ENCODE data around the gene NFIA.

Gene NFIA

GRCh38 chr1:61220536-61220935, 138.2 kb downstream of the NFIA start:
- TF ChIP-seq NFIC (IDR thresholded peaks at IDR 0.05) (no peak), REST (IDR thresholded peaks at IDR 0.05; ENCODE audit: low read depth) (no peak), EGR1 (IDR thresholded peaks at IDR 0.05) (no peak), MAX (IDR thresholded peaks at IDR 0.05) (no peak), CREB1 (IDR thresholded peaks at IDR 0.05; ENCODE audit: low read depth) (no peak), ZBTB7A (IDR thresholded peaks at IDR 0.05; ENCODE audit: low read depth) (no peak), TEAD4 (IDR thresholded peaks at IDR 0.05) (no peak), USF1 (IDR thresholded peaks at IDR 0.05) (no peak), EP300 (IDR thresholded peaks at IDR 0.05; ENCODE audit: borderline replicate concordance) (no peak), TAF1 (IDR thresholded peaks at IDR 0.05; ENCODE audit: low read depth) (no peak), RAD21 (IDR thresholded peaks at IDR 0.05; ENCODE audit: low read depth) (no peak), YY1 (IDR thresholded peaks at IDR 0.05; ENCODE audit: low read depth) (no peak), TCF12 (IDR thresholded peaks at IDR 0.05; ENCODE audit: low read depth) (no peak), FOXM1 (IDR thresholded peaks at IDR 0.05; ENCODE audit: borderline replicate concordance, low read depth) (no peak), CEBPB (IDR thresholded peaks at IDR 0.05) (no peak)

GRCh38 chr1:61221642-61222041, 139.3 kb downstream of the NFIA start:
- TF ChIP-seq USF1 (IDR thresholded peaks at IDR 0.05): no peak
- TF ChIP-seq YY1 (IDR thresholded peaks at IDR 0.05; ENCODE audit: low read depth): no peak
- no peak for TF ChIP-seq NFIC (IDR thresholded peaks at IDR 0.05)
- no peak for TF ChIP-seq CREB1 (IDR thresholded peaks at IDR 0.05; ENCODE audit: low read depth)
- TF ChIP-seq CEBPB (IDR thresholded peaks at IDR 0.05): no peak
- no peak for TF ChIP-seq EGR1 (IDR thresholded peaks at IDR 0.05)
- TF ChIP-seq MAX (IDR thresholded peaks at IDR 0.05): no peak
- no peak for TF ChIP-seq TEAD4 (IDR thresholded peaks at IDR 0.05)
- no peak for TF ChIP-seq REST (IDR thresholded peaks at IDR 0.05; ENCODE audit: low read depth)
- no peak for TF ChIP-seq RAD21 (IDR thresholded peaks at IDR 0.05; ENCODE audit: low read depth)
- TF ChIP-seq ZBTB7A (IDR thresholded peaks at IDR 0.05; ENCODE audit: low read depth): no peak
- TF ChIP-seq TAF1 (IDR thresholded peaks at IDR 0.05; ENCODE audit: low read depth): no peak
- no peak for TF ChIP-seq EP300 (IDR thresholded peaks at IDR 0.05; ENCODE audit: borderline replicate concordance)

- TF ChIP-seq TEAD4 (IDR thresholded peaks at IDR 0.05): no peak
- no peak for TF ChIP-seq ZBTB7A (IDR thresholded peaks at IDR 0.05; ENCODE audit: low read depth)
- TF ChIP-seq FOXM1 (IDR thresholded peaks at IDR 0.05; ENCODE audit: borderline replicate concordance, low read depth): no peak
Observed at GRCh38 chr1:61222240-61222639, 139.9 kb downstream of the NFIA start.

- TF ChIP-seq ZBTB7A (IDR thresholded peaks at IDR 0.05; ENCODE audit: low read depth) (no peak), YY1 (IDR thresholded peaks at IDR 0.05; ENCODE audit: low read depth) (no peak), MAX (IDR thresholded peaks at IDR 0.05) (no peak), USF1 (IDR thresholded peaks at IDR 0.05) (no peak), FOXM1 (IDR thresholded peaks at IDR 0.05; ENCODE audit: borderline replicate concordance, low read depth) (no peak), TEAD4 (IDR thresholded peaks at IDR 0.05) (no peak), RAD21 (IDR thresholded peaks at IDR 0.05; ENCODE audit: low read depth) (no peak)
Observed at GRCh38 chr1:61223140-61223539, 140.8 kb downstream of the NFIA start.

- TF ChIP-seq REST (IDR thresholded peaks at IDR 0.05; ENCODE audit: low read depth): no peak
Observed at GRCh38 chr1:61224609-61225008, 142.2 kb downstream of the NFIA start.

All from Ishikawa (cell line).